ENCODE data around the gene SUCLG1. TPM values are rescaled to one million over a fixed set of nuclear protein-coding genes. Genes with fewer than 3 reads are reported as not detected.

SUCLG1 gene
- total and polyA plus RNA-seq, 2 of the 4 experiments (the other 2 are of a cell fraction): 50.5 to 52.7 TPM

GRCh38 chr2:84492571-84492970 is 33.5 kb upstream of the SUCLG1 start:
- H2BK20ac ChIP-seq (ENCODE audit: low read depth, low read length): peak overlapping the region; percentile 49; the same call in 1 of the 2 replicates
- no peaks in the 10 kb centered on the region for H3K36me3 ChIP-seq (ENCODE audit: control insufficient read depth, insufficient read depth, low read length)
- H3K9me1 ChIP-seq (ENCODE audit: insufficient read depth, low read length): peaks cover 5% of the 10 kb centered on the region
- H2AK5ac ChIP-seq (ENCODE audit: low read depth, low read length): no peak overlapping the region
- no peak overlapping the region for H3K4me3 ChIP-seq (ENCODE audit: insufficient read depth, low read depth, low read length)
- no peak overlapping the region for H3K4me2 ChIP-seq (ENCODE audit: low read depth, low read length)
- no peak overlapping the region for H3K9ac ChIP-seq (ENCODE audit: low read depth, low read length)
- intact Hi-C loops (cut with micrococcal nuclease) (loop anchor here (5.0 kb wide), 1 partner anchor 805 kb away; no protein-coding TSS in a partner anchor), dilution Hi-C loops (cut with HindIII; ENCODE audit: low sequenced_read_pairs, unreplicated experiment) (no loop called here), in situ Hi-C loops (cut with MboI; ENCODE audit: low sequenced_read_pairs) (loop anchor here (5.0 to 25.0 kb wide), 4 partner anchors 142 to 795 kb away; partner anchors contain the start of gene TRABD2A)
- H3K27ac ChIP-seq (ENCODE audit: insufficient read depth, low read length): no peak overlapping the region
- ChIA-PET POLR2A (ENCODE audit: unreplicated experiment) (no interaction called here), CTCF (no interaction called here)
- WGBS, 2 experiments (ENCODE audit: extremely low coverage in 2 of 2, insufficient read length in 1 of 2): no CpG with 5 or more reads among the region's 1 CpG
- peak overlapping the region; percentile 72; the same call in 1 of the 2 replicates for H3K4ac ChIP-seq (ENCODE audit: low read depth, low read length)
- H2BK5ac ChIP-seq (ENCODE audit: low read depth, low read length, poor library complexity, severe bottlenecking): no peak overlapping the region
- ATAC-seq (ENCODE audit: low read depth) (no peak), DNase-seq (peak; percentile 22)
- peak overlapping the region; percentile 47; the same call in 1 of the 2 replicates for H2BK120ac ChIP-seq (ENCODE audit: low read depth, low read length)
- H3K4me1 ChIP-seq (ENCODE audit: control insufficient read depth, insufficient read depth, low read length): peaks cover 5% of the 10 kb centered on the region
- TF ChIP-seq CTCF (conservative IDR thresholded peaks at IDR 0.05; ENCODE audit: low read depth, low read length) (peak; percentile 38), RAD21 (IDR thresholded peaks at IDR 0.05; ENCODE audit: low read length) (peak; percentile 47), MXI1 (IDR thresholded peaks at IDR 0.05; ENCODE audit: borderline replicate concordance, low read depth, low read length) (no peak), MAZ (IDR thresholded peaks at IDR 0.05; ENCODE audit: borderline replicate concordance, low read depth, low read length) (no peak), ELK1 (IDR thresholded peaks at IDR 0.05; ENCODE audit: borderline replicate concordance, low read depth, low read length) (no peak), SMC3 (IDR thresholded peaks at IDR 0.05; ENCODE audit: low read depth, low read length) (peak; percentile 31; the same call in 1 of the 2 replicates)
- BruUV-seq (replicated peaks): no TSS peak
- H3K14ac ChIP-seq (replicated peaks; ENCODE audit: low read depth, low read length): no peak overlapping the region
- no peaks in the 10 kb centered on the region for H3K27me3 ChIP-seq (ENCODE audit: control insufficient read depth, insufficient read depth, low read length)
- H4K20me1 ChIP-seq (ENCODE audit: insufficient read depth, low read length): no peaks in the 10 kb centered on the region
- H2AK9ac ChIP-seq (replicated peaks; ENCODE audit: low read depth, low read length, poor library complexity): no peak overlapping the region
- H2AFZ ChIP-seq (replicated peaks; ENCODE audit: low read length, poor library complexity): no peak overlapping the region
- H4K91ac ChIP-seq (ENCODE audit: insufficient read depth, low read depth, low read length): no peak overlapping the region
- no peak overlapping the region for H2BK15ac ChIP-seq (ENCODE audit: low read depth, low read length)
- H4K5ac ChIP-seq (ENCODE audit: low read depth, low read length): no peak overlapping the region
- no peak overlapping the region for H3K23ac ChIP-seq (ENCODE audit: low read depth, low read length)
- no peak overlapping the region for H4K8ac ChIP-seq (ENCODE audit: low read depth in 2 of 2, low read length in 2 of 2)
- no peaks in the 10 kb centered on the region for H3K79me1 ChIP-seq (ENCODE audit: low read depth in 1 of 2, low read length in 2 of 2)
- H3K9me3 ChIP-seq (ENCODE audit: control insufficient read depth, insufficient read depth, low read length): no peaks in the 10 kb centered on the region
- no peak overlapping the region for H3K18ac ChIP-seq (ENCODE audit: low read depth, low read length)
- no peak overlapping the region for H3K56ac ChIP-seq (ENCODE audit: extremely low read depth, insufficient read depth, low read length)

Measured in IMR-90 (cell line).